GM21529 (cell line): Measurements from ENCODE around the gene RAB14.
"Not testable (repeated sequence)": the region's sequence is repeated elsewhere in the genome, so short reads cannot be mapped to it uniquely, and the experiment has no call there.

Experiments
- ATAC-seq: cut with Tn5 transposase; IDR thresholded peaks from one replicate; pipeline ENCODE4 v1.9.1; 2021; ENCODE audit not compliant: unreplicated experiment

Gene RAB14

GRCh38 chr9:121169094-121169601 is 32.5 kb downstream of the RAB14 start:
- ATAC-seq, result no peak

DNA sequence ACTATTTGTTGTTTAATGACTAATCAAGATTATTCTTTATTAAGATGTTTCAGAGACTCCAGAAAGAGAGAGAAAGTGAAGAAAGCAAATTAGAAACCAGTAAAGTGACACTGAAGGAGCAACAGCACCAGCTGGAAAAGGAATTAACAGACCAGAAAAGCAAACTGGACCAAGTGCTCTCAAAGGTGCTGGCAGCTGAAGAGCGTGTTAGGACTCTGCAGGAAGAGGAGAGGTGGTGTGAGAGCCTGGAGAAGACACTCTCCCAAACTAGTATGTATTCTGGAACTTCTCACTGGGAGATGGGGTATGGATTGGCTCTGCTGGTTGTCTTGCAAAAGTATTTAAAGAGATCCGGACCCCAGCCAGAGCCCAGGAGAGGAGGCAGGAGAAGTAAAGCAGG is 33.6 kb downstream of the RAB14 start:
- ATAC-seq, result no peak

- ATAC-seq, result no peak
Observed at GRCh38 chr9:121160025-121160424, 41.6 kb downstream of the RAB14 start.

DNA sequence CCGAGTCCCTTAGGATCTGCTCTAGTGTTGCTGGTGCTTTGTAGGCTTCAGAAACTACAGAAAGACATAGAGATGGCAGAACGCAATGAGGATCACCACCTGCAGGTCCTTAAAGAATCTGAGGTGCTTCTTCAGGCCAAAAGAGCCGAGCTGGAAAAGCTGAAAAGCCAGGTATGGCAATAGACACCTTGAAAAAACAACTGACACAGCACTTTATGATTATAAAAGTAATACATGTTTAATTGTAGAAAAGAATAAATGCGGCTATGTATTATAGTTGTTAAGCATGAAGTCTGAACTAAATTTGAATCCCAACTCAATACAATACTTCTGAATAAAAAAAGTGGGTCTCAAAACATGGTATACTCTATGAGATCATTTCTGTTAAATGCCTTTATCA is 43.7 kb downstream of the RAB14 start:
- no peak for ATAC-seq

- peak; percentile 83 for ATAC-seq
Observed at GRCh38 chr9:121156263-121156731, 45.4 kb downstream of the RAB14 start.

- no peak for ATAC-seq
Observed at GRCh38 chr9:121154782-121155181, 46.9 kb downstream of the RAB14 start.

DNA sequence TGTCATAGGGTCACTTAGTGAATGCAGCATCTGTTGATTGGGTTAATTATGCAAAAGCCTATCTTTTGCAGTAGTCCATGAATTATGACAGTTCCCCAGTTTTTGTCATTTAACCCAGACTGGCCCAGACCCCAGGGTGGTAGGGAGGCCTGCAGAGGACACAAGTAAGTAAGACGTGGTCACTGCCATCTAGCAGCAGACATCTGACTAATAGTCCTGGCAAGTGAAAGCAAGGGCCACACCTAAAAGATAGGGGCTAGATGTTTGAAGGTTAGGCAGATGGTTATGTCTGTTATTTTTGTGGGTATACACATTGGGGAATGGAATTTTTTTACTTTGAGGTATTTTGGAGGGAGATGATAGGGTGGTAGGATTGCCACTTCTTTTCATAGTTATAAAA is 48.0 kb downstream of the RAB14 start:
- no peak for ATAC-seq

- no peak for ATAC-seq
Observed at GRCh38 chr9:121150188-121150587, 51.5 kb downstream of the RAB14 start.

DNA sequence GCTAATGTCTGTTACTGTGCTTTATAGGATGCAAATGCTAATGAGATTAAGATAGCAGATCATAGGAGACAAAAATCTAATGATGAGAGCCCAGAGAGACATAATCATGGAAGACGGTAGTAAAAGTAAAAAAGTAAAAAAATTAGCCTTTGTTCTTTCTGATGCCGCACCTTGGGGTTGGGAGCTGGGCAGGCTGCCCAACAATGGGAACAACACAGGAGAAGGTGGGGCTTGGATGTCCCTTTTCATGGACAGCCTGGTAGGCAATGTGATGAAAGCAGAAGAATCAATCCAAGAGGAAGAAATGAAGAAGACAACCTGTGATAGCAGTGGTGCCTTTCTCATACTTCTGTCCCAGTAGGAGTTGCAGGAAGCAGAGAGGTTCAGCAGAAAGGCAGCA is 57.2 kb downstream of the RAB14 start:
- no peak for ATAC-seq

DNA sequence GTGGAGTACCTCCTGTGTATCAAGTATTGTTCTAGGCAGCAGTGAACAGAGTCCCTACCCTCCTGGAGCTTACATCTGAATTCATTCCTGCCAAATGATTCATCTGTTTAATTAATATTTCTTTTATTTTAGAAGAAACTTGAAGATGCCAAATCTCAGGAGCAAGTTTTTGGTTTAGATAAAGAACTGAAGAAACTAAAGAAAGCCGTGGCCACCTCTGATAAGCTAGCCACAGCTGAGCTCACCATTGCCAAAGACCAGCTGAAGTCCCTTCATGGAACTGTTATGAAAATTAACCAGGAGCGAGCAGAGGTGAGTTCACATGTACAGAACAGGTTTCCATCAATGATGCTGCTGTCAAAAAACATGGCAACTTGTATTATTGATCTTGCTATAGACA is 57.9 kb downstream of the RAB14 start:
- no peak for ATAC-seq

- ATAC-seq, result no peak
Observed at GRCh38 chr9:121141706-121142105, 60.0 kb downstream of the RAB14 start.

- ATAC-seq, result no peak
Observed at GRCh38 chr9:121141306-121141705, 60.4 kb downstream of the RAB14 start.

DNA sequence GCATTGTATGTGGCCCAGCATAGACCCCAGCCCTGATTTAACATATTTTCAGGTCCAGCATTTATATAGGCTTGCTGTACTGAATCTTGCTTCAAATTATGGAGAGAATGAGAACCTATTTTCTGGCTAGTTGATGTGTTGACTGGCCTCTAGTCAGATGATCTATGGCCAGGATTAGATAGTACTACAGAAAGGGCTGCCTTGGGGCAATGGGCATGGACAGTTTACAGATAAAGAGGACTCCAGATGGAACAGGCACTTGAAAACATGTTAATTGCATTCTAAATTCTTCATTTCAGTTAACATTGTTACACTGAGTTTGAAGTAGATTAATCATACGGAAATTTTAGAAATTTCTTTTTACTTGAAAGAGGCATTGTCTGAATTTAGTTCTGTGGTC is 61.5 kb downstream of the RAB14 start:
- no peak for ATAC-seq

- no peak for ATAC-seq
Observed at GRCh38 chr9:121138973-121139372, 62.7 kb downstream of the RAB14 start.

DNA sequence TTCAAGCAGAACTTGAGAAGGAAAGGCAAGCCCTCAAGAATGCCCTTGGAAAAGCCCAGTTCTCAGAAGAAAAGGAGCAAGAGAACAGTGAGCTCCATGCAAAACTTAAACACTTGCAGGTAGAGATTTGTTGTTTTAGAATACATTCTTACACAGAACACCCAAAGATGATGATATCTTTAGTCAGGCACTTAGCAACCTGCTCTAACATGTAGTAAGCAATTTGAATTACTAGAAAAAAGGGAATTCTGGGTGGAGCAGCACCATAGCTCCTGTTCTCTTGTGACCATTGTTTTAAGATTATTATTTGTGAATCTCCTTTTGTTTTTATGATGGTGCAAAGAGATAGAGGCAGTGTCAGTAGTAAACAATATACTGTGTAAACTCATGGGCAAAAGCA is 63.1 kb downstream of the RAB14 start:
- no peak for ATAC-seq

DNA sequence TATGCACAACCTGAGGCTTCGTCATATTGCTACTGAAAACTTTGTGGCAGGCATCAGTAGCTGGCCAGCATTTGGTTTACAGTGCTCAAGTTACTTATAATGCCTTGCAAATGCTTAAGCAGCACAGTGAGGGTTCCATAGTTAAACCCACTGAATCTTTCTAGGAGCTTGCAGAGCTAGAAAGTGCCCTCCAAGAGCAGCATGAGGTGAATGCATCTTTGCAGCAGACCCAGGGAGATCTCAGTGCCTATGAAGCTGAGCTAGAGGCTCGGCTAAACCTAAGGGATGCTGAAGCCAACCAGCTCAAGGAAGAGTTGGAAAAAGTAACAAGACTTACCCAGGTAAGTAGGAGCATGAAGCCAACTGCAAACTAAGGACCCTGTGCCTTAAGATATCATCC is 66.0 kb downstream of the RAB14 start:
- ATAC-seq, result no peak

- ATAC-seq, result no peak
Observed at GRCh38 chr9:121133104-121133816, 68.4 kb downstream of the RAB14 start.

- not testable (repeated sequence) for ATAC-seq
Observed at GRCh38 chr9:121129384-121129783, 72.3 kb downstream of the RAB14 start.
